WTC11 (cell line): ENCODE results near the gene COPS3. TPM values are rescaled to one million over a fixed set of nuclear protein-coding genes. Genes with fewer than 3 reads are reported as not detected.

Source experiments
- ATAC-seq: fragments of 200-7000 bp; cut with Tn5 transposase; 2 replicates; pipeline ENCODE4 v1.10.0; 2021; ENCODE audit warnings: mild to moderate bottlenecking, moderate library complexity
- CTCF ChIA-PET: fragments of 300-600 bp; sonication (Branson Sonifier 250); formaldehyde crosslinking; loops from one replicate; lab custom pipeline; 2021; ENCODE audit warnings: antibody characterized with exemption; lab: Charles Lee
- POLR2A ChIA-PET: fragments of 350-600 bp; sonication (Branson Sonifier 250); formaldehyde crosslinking; loops from one replicate; lab custom pipeline; 2021; ENCODE audit warnings: antibody characterized with exemption; lab: Charles Lee
- DNase-seq: peaks from one replicate; pipeline ENCODE4 v3.0.0; 2021; ENCODE audit warnings: low spot score
- H3K27ac Mint-ChIP-seq: 2 replicates; pipeline ENCODE4 v1.8.0; 2021; ENCODE audit warnings: mixed read lengths
- H3K27me3 Mint-ChIP-seq: 2 replicates; pipeline ENCODE4 v1.8.0; 2021; ENCODE audit warnings: low read depth, mild to moderate bottlenecking, moderate library complexity, mixed read lengths
- H3K36me3 Mint-ChIP-seq: 2 replicates; pipeline ENCODE4 v1.8.0; 2021; ENCODE audit warnings: mixed read lengths
- H3K4me1 Mint-ChIP-seq: 2 replicates; pipeline ENCODE4 v1.8.0; 2022; ENCODE audit warnings: mixed read lengths
- H3K4me3 Mint-ChIP-seq: 2 replicates; pipeline ENCODE4 v1.8.0; 2021; ENCODE audit warnings: mild to moderate bottlenecking, moderate library complexity, mixed read lengths
- H3K9me3 Mint-ChIP-seq: 2 replicates; pipeline ENCODE4 v1.8.0; 2021; ENCODE audit warnings: mixed read lengths
- CREB1 ChIP-seq: sonication (generic); formaldehyde crosslinking; IDR thresholded peaks from 2 replicates; pipeline ENCODE4 v1.8.0; 2023; ENCODE audit warnings: mild to moderate bottlenecking, missing genetic modification reagents
- E2F1 ChIP-seq: sonication (generic); formaldehyde crosslinking; IDR thresholded peaks from 2 replicates; pipeline ENCODE4 v1.8.0; 2022; ENCODE audit warnings: mild to moderate bottlenecking, missing genetic modification reagents
- GTF2I ChIP-seq: fragments of 250-450 bp; sonication (Bioruptor Pico); conservative IDR thresholded peaks from 2 replicates; pipeline ENCODE4 v1.4.0; 2021; ENCODE audit warnings: mild to moderate bottlenecking
- JUN ChIP-seq: sonication (generic); formaldehyde crosslinking; IDR thresholded peaks from 2 replicates; pipeline ENCODE4 v1.8.0; 2023; ENCODE audit warnings: mild to moderate bottlenecking, missing genetic modification reagents
- SOX15 ChIP-seq: fragments of 250-450 bp; sonication (Bioruptor Pico); IDR thresholded peaks from 2 replicates; pipeline ENCODE4 v1.9.0; 2021; ENCODE audit warnings: mild to moderate bottlenecking
- ZBTB43 ChIP-seq: sonication (generic); formaldehyde crosslinking; IDR thresholded peaks from 2 replicates; pipeline ENCODE4 v1.8.1; 2023; ENCODE audit warnings: mild to moderate bottlenecking, missing genetic modification reagents
- ZNF263 ChIP-seq: sonication (generic); formaldehyde crosslinking; IDR thresholded peaks from 2 replicates; pipeline ENCODE4 v1.8.1; 2022; ENCODE audit warnings: low read depth, mild to moderate bottlenecking, moderate library complexity, missing genetic modification reagents
- ZNF416 ChIP-seq: fragments of 250-450 bp; sonication (Bioruptor Pico); IDR thresholded peaks from 2 replicates; pipeline ENCODE4 v1.9.0; 2021; ENCODE audit warnings: mild to moderate bottlenecking, inconsistent platforms
- total RNA-seq: library from RNA; stranded (reverse); gene quantifications from 3 replicates; pipeline ENCODE4 v1.2.3, GENCODE V29; 2021
- TF ChIP-seq, protein P1 (sequence below): fragments of 250-450 bp; sonication (Bioruptor Pico); IDR thresholded peaks from 2 replicates; pipeline ENCODE4 v1.8.0; 2021; ENCODE audit warnings: mild to moderate bottlenecking
- TF ChIP-seq, protein P2 (sequence below): sonication (generic); formaldehyde crosslinking; IDR thresholded peaks from 2 replicates; pipeline ENCODE4 v1.8.0; 2023; ENCODE audit warnings: mild to moderate bottlenecking, missing genetic modification reagents
- TF ChIP-seq, protein P3 (sequence below): sonication (generic); formaldehyde crosslinking; IDR thresholded peaks from 2 replicates; pipeline ENCODE4 v1.8.1; 2023; ENCODE audit warnings: mild to moderate bottlenecking, missing genetic modification reagents
- TF ChIP-seq, protein P4 (sequence below): sonication (generic); formaldehyde crosslinking; IDR thresholded peaks from 2 replicates; pipeline ENCODE4 v1.8.1; 2022; ENCODE audit warnings: mild to moderate bottlenecking, moderate library complexity, missing genetic modification reagents
- TF ChIP-seq, protein P5 (sequence below): sonication (generic); formaldehyde crosslinking; IDR thresholded peaks from 2 replicates; pipeline ENCODE4 v1.8.0; 2023; ENCODE audit warnings: missing genetic modification reagents

Gene COPS3
- total RNA-seq, 1 experiment from 2014 or later: 78.3 TPM

DNA sequence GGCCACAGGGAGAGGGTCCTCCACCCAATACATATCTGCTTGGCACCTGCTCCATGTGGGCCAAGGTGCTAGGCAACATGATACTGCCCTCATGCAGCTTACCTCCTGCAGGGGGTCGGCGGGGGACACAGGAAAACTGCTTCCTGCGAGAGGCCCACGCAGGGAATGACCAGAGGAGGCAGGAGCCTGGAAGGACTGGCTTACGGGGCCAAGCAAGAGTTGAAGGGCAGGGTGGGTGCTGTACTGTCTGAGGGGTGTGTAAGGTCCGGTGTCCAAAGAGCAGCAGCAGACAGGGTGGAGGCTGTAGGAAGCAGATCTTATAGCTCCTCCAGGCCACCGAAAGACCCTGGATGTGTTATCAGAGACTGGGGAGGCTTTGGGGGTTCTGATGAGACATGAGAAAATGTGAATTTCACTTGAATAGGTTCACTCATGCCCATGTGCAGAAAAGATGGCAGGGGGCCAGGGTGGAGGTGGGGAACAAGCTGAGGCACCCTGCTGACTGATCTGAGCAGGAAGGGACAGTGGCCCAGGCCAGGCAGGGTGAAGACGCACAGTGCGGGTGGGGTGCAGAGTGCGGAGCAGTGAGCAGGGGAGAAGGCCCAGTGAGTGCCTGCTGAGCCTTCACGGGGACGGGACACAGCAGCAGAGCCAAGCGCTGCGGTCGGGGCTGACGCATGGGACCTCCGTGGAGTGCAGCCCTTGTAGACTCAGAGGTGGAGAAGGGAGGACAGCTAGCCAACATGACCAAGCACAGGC lies 52.3 kb downstream of the COPS3 start:
- DNase-seq (no peak), ATAC-seq (no peak)
- ChIA-PET POLR2A (no interaction called here), CTCF (interaction anchor here (1.6 kb wide), 1 partner anchor 87 kb away, joined by 3 read pairs; no protein-coding TSS in a partner anchor)
- no peaks in the 10 kb centered on the region for H3K9me3 Mint-ChIP-seq
- H3K4me3 Mint-ChIP-seq: no peak overlapping the region
- peaks cover 69% of the 10 kb centered on the region for H3K36me3 Mint-ChIP-seq
- no peaks in the 10 kb centered on the region for H3K27me3 Mint-ChIP-seq
- H3K27ac Mint-ChIP-seq: no peak overlapping the region
- no peak for TF ChIP-seq ZBTB43 (CRISPR knock-in tag)
- no peak for TF ChIP-seq E2F1 (CRISPR knock-in tag)
- TF ChIP-seq ZNF416 (CRISPR knock-in tag): no peak
- TF ChIP-seq, protein P1, sequence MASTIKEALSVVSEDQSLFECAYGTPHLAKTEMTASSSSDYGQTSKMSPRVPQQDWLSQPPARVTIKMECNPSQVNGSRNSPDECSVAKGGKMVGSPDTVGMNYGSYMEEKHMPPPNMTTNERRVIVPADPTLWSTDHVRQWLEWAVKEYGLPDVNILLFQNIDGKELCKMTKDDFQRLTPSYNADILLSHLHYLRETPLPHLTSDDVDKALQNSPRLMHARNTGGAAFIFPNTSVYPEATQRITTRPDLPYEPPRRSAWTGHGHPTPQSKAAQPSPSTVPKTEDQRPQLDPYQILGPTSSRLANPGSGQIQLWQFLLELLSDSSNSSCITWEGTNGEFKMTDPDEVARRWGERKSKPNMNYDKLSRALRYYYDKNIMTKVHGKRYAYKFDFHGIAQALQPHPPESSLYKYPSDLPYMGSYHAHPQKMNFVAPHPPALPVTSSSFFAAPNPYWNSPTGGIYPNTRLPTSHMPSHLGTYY (CRISPR knock-in tag): no peak
- TF ChIP-seq, protein P2, sequence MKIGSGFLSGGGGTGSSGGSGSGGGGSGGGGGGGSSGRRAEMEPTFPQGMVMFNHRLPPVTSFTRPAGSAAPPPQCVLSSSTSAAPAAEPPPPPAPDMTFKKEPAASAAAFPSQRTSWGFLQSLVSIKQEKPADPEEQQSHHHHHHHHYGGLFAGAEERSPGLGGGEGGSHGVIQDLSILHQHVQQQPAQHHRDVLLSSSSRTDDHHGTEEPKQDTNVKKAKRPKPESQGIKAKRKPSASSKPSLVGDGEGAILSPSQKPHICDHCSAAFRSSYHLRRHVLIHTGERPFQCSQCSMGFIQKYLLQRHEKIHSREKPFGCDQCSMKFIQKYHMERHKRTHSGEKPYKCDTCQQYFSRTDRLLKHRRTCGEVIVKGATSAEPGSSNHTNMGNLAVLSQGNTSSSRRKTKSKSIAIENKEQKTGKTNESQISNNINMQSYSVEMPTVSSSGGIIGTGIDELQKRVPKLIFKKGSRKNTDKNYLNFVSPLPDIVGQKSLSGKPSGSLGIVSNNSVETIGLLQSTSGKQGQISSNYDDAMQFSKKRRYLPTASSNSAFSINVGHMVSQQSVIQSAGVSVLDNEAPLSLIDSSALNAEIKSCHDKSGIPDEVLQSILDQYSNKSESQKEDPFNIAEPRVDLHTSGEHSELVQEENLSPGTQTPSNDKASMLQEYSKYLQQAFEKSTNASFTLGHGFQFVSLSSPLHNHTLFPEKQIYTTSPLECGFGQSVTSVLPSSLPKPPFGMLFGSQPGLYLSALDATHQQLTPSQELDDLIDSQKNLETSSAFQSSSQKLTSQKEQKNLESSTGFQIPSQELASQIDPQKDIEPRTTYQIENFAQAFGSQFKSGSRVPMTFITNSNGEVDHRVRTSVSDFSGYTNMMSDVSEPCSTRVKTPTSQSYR: no peak
- TF ChIP-seq, protein P3, sequence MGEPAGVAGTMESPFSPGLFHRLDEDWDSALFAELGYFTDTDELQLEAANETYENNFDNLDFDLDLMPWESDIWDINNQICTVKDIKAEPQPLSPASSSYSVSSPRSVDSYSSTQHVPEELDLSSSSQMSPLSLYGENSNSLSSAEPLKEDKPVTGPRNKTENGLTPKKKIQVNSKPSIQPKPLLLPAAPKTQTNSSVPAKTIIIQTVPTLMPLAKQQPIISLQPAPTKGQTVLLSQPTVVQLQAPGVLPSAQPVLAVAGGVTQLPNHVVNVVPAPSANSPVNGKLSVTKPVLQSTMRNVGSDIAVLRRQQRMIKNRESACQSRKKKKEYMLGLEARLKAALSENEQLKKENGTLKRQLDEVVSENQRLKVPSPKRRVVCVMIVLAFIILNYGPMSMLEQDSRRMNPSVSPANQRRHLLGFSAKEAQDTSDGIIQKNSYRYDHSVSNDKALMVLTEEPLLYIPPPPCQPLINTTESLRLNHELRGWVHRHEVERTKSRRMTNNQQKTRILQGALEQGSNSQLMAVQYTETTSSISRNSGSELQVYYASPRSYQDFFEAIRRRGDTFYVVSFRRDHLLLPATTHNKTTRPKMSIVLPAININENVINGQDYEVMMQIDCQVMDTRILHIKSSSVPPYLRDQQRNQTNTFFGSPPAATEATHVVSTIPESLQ: no peak
- TF ChIP-seq, protein P4, sequence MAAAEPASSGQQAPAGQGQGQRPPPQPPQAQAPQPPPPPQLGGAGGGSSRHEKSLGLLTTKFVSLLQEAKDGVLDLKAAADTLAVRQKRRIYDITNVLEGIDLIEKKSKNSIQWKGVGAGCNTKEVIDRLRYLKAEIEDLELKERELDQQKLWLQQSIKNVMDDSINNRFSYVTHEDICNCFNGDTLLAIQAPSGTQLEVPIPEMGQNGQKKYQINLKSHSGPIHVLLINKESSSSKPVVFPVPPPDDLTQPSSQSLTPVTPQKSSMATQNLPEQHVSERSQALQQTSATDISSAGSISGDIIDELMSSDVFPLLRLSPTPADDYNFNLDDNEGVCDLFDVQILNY (CRISPR knock-in tag): no peak
- no peaks in the 10 kb centered on the region for H3K4me1 Mint-ChIP-seq

- TF ChIP-seq E2F1 (CRISPR knock-in tag) (no peak), CREB1 (CRISPR knock-in tag) (no peak), SOX15 (no peak), JUN (no peak), ZNF263 (CRISPR knock-in tag) (no peak), GTF2I (CRISPR knock-in tag) (no peak)
- TF ChIP-seq, protein P5, sequence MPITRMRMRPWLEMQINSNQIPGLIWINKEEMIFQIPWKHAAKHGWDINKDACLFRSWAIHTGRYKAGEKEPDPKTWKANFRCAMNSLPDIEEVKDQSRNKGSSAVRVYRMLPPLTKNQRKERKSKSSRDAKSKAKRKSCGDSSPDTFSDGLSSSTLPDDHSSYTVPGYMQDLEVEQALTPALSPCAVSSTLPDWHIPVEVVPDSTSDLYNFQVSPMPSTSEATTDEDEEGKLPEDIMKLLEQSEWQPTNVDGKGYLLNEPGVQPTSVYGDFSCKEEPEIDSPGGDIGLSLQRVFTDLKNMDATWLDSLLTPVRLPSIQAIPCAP (CRISPR knock-in tag): no peak
- TF ChIP-seq, all 79 proteins: peak for 0
- no peak for ATAC-seq
- CTCF ChIA-PET: no interaction called here
- Mint-ChIP-seq H3K27me3 (no peaks in the 10 kb centered on the region), H3K4me1 (no peaks in the 10 kb centered on the region), H3K27ac (no peak overlapping the region), H3K4me3 (no peak overlapping the region), H3K36me3 (peaks cover 76% of the 10 kb centered on the region), H3K9me3 (no peaks in the 10 kb centered on the region)
- POLR2A ChIA-PET: no interaction called here
- DNase-seq: no peak
Observed at GRCh38 chr17:17227608-17228520, 53.2 kb downstream of the COPS3 start.
